Psoas muscle (tissue), 8 donors: ENCODE measurements around the gene SLC45A1. TPM values are rescaled to one million over a fixed set of nuclear protein-coding genes. Genes with fewer than 3 reads are reported as not detected.

Source experiments
- ATAC-seq, 4 donors: fragments of 200-7000 bp; cut with Tn5 transposase; one replicate each; pipeline ENCODE4 v1.9.1; 2020; ENCODE audit warnings: moderate library complexity in 3 of 4, mild to moderate bottlenecking in 2 of 4
- DNase-seq, 2 donors: peaks; one replicate each; pipeline ENCODE4 v3.0.0-alpha.2; 2020
- H3K27ac ChIP-seq: fragments of 200-600 bp; one replicate; pipeline ENCODE4 v1.8.0; 2022
- H3K27me3 ChIP-seq, 3 donors: fragments of 200-600 bp in 1 of 3; one replicate each; pipeline versions ENCODE4 v1.6.1 to v1.8.0; 2013 to 2022; ENCODE audit warnings: low read length in 2 of 3, mild to moderate bottlenecking in 2 of 3, moderate library complexity in 1 of 3; ENCODE audit not compliant: insufficient read depth in 3 of 3
- H3K36me3 ChIP-seq, 2 donors: fragments of 200-600 bp in 1 of 2; one replicate each; pipeline versions ENCODE4 v1.6.1 to v1.8.0; 2013 to 2022; ENCODE audit warnings: low read depth in 1 of 2, mild to moderate bottlenecking in 1 of 2, moderate library complexity in 1 of 2; ENCODE audit not compliant: insufficient read depth in 1 of 2
- H3K4me1 ChIP-seq: fragments of 200-600 bp; one replicate; pipeline ENCODE4 v1.8.0; 2022
- H3K4me3 ChIP-seq: fragments of 200-600 bp; one replicate; pipeline ENCODE4 v1.8.0; 2022; ENCODE audit warnings: mild to moderate bottlenecking
- H3K9me3 ChIP-seq: fragments of 200-600 bp; one replicate; pipeline ENCODE4 v1.8.0; 2022
- WGBS, 3 donors: extraction: QIAGEN DNeasy Blood & Tissue Kit; methylation state at CpG; one replicate each; pipeline versions ENCODE4 v1.1.6 to v1.1.7; 2013; 5-methylcytosine and 5-hydroxymethylcytosine counted together
- intact Hi-C, 2 donors: fragments of 100-400 bp; cut with DNase I; formaldehyde crosslinking; loops; one replicate each; pipeline versions ENCODE4 v1.11.0 to v1.14.2; 2022
- polyA plus RNA-seq, 3 donors: library from polyadenylated mRNA; stranded (reverse); fragments of 200-250 nt; gene quantifications; one replicate each; pipeline ENCODE4 v1.2.3, GENCODE V29; 2013
- total RNA-seq, 4 donors: library from RNA; stranded (reverse); fragmentation: NEBNext Ultra II Directional in 2 of 4; extraction: Animal tissue kit (Norgen Biotek cat#: 25700) in 2 of 4; gene quantifications; one replicate each; pipeline versions ENCODE4 v1.2.1 to v1.2.4, GENCODE V29; 2021 to 2023
- TF ChIP-seq, protein P1 (sequence below): fragments of 200-600 bp; IDR thresholded peaks from one replicate; pipeline ENCODE4 v1.8.0; 2022; ENCODE audit warnings: antibody characterized with exemption
- donor health status: healthy with polysubstance abuse.
- donor health status: DM: no; HTN: no; CAD: no; lungs with moderate emphysema.
- donor health status: Bipolar disorder and iron deficiency.
- donor health status: healthy.
- donor health status: DM: yes; HTN: yes; CAD: no.
- donor health status: DM: no; HTN: no; CAD: no.
- donor health status: DM: no; HTN: no; CAD: no.
- donor health status: DM: yes; HTN: yes; CAD: no.

SLC45A1 gene
- total and polyA plus RNA-seq, 7 donors = 0.44 to 1.4 (median 0.94) TPM

DNA sequence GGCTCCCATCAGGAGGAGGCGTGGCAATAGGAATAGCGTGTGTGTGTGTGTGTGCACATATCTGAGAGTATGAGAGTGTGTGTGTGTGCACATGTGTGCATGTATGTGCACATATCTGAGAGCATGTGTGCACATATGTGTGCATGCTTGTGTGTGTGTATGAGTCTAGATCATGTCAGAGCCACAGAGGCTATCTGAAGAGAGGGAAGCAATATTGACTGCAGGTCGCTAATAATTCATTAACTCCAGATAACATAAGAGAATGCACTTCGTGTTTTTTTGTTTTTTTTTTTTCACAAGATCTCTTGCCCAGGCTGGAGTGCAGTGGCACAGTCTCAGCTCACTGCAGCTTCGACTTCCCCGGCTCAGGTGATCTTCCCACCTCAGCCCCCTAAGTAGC is 4.7 kb upstream of the SLC45A1 start:
- TF ChIP-seq, protein P1, sequence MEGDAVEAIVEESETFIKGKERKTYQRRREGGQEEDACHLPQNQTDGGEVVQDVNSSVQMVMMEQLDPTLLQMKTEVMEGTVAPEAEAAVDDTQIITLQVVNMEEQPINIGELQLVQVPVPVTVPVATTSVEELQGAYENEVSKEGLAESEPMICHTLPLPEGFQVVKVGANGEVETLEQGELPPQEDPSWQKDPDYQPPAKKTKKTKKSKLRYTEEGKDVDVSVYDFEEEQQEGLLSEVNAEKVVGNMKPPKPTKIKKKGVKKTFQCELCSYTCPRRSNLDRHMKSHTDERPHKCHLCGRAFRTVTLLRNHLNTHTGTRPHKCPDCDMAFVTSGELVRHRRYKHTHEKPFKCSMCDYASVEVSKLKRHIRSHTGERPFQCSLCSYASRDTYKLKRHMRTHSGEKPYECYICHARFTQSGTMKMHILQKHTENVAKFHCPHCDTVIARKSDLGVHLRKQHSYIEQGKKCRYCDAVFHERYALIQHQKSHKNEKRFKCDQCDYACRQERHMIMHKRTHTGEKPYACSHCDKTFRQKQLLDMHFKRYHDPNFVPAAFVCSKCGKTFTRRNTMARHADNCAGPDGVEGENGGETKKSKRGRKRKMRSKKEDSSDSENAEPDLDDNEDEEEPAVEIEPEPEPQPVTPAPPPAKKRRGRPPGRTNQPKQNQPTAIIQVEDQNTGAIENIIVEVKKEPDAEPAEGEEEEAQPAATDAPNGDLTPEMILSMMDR = no peak
- ATAC-seq (no peak), DNase-seq (no peak)
- 77 to 85% (median 78%) methylated on average over 6 of the region's 6 CpGs for WGBS, 3 donors
- Histone ChIP-seq H3K27me3 (peaks cover 0 to 4% (median 0%) of the 10 kb centered on the region in 3 donors), H3K27ac (no peak overlapping the region), H3K36me3 (no peaks in the 10 kb centered on the region), H3K4me3 (no peak overlapping the region), H3K9me3 (peaks cover 3% of the 10 kb centered on the region), H3K4me1 (peaks cover 7% of the 10 kb centered on the region)
- intact Hi-C loops = loop anchor here in 1 of 2 donors (1.0 kb wide), 1 partner anchor 337 kb away; no protein-coding TSS in a partner anchor

DNA sequence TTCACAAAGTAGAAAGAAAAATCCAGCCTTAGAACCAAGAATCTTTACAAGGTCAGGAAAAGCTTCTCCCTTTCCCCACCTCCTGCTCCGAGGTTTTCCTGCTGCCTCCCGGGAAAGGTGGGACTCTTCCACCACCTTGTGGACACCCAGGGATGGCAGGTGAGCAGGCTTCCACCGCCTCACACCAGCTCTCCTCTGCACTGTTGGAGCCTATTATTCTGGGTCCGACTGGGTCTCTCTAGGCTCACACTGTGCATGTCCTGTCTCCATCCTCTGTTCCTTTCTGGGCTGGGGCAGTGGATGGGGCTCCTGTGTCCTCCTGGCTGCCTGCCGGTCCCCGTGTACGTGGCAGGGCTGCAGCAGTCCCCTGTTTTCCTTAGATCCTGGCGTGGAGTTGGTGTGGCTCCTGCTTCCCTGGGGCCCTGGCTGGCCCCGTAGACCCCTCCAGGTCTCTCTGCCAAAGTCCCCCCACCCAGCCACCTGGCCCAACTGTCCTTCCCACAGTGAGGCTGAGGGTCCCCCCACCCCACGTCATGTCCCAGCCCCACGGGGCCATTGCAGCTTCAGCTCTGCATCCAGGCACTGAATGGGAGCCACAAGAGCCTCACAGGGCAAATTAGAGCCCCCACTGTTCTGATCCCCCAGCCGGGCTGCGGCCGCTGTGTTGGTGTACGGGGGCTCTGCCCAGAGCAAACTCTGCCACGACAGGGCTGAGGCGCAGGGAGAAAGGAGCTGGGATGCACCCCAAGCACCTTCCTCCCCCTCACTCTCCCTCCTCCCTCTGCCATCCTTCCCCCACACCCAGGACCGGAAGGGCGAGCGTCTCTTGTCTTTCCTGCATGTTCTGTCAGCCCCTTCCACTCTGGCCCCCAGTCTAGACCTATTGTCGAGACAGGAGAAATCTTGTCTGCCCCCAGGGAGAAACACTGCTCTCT is 3.3 kb upstream of the SLC45A1 start:
- Histone ChIP-seq H3K27me3 (peaks cover 0 to 4% (median 0%) of the 10 kb centered on the region in 3 donors), H3K36me3 (no peaks in the 10 kb centered on the region), H3K9me3 (peaks cover 3% of the 10 kb centered on the region), H3K4me3 (no peak overlapping the region), H3K27ac (no peak overlapping the region), H3K4me1 (peaks cover 7% of the 10 kb centered on the region)
- WGBS, 3 donors = 39 to 44% (median 39%) methylated on average over 21 of the region's 21 CpGs
- TF ChIP-seq, protein P1 = peak; percentile 85
- DNase-seq = peak; percentile 73 to 83
- ATAC-seq = peak; percentile 88 to 90 (median 89)
- intact Hi-C loops = loop anchor here (2.0 kb wide), 2 partner anchors 284 to 340 kb away; no protein-coding TSS in a partner anchor

DNA sequence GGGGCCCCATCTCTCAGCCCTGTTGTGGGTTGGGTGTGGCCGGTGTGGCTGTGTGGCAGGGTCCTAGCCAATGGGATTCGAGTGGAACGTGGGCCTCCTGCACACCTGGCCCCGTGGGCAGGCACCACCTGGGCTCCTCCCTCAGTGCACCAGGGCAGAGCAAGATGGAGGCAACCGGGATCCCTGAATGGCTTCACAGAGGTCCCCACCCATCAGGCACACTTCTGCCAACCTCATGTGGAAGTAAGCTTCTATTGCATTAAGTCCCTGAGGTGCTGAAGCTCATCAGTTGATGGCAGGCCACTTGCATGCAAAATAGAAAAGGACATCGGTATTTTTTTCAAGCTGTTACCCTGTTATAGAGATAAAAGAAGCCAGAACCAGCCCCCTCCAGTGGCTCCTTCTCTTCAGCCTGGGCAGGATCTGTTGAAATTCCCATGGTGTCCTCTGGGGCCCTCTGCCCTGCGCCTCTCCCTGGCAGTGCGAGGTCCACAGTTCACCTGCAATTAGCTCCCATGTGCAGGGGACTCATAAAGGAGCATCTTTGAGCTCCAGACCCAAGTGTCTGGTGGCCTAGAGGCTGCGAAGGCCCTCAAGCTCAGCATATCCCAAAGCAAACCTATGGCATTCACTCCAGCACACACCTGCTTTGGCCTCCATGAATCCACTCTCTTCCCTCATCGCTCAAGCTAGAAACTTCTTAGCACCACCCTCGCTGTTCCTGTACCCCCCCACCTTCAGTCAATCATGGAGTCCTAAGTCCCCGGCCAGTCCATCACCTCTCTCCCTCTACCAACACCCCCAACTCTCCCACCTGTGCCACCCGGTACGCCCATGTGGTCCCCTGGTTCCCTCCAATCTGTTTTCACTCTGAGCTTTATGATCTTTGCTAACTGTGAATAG is 2.1 kb upstream of the SLC45A1 start:
- peaks cover 7% of the 10 kb centered on the region for H3K4me1 ChIP-seq
- peaks cover 0 to 4% (median 0%) of the 10 kb centered on the region in 3 donors for H3K27me3 ChIP-seq
- H3K27ac ChIP-seq = no peak overlapping the region
- no peak overlapping the region for H3K4me3 ChIP-seq
- H3K36me3 ChIP-seq = no peaks in the 10 kb centered on the region
- H3K9me3 ChIP-seq = peaks cover 3% of the 10 kb centered on the region
- ATAC-seq (no peak), DNase-seq (no peak)
- intact Hi-C loops = loop anchor here (2.0 kb wide), 2 partner anchors 285 to 341 kb away; no protein-coding TSS in a partner anchor
- TF ChIP-seq, protein P1 = no peak
- WGBS, 3 donors = 90 to 93% (median 91%) methylated on average over 14 of the region's 14 CpGs

DNA sequence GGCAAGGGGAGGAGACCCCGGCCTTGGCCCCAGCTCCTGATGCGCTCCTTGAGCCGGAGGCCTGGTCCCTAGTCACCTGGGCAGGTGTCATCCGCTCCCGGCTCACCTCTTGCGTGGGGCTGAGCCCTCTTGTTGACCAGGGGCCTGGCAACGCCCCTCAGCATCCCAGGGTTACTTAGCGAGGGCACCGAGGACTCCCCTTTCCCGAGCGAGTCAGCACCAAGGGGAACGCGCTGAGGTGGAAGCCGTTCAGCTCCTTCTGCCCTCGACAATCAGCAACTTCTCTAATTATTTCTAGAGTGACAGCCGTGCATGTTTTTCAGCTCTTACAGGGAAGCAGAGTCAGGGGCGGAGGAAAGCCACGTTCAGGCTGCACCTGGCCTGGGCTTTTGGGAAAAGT is 522 bp downstream of the SLC45A1 start:
- no peaks in the 10 kb centered on the region for H3K36me3 ChIP-seq
- H3K4me1 ChIP-seq = no peaks in the 10 kb centered on the region
- peak in 1 of 4 donors; percentile 3 for ATAC-seq
- peaks cover 0 to 4% (median 0%) of the 10 kb centered on the region in 3 donors for H3K27me3 ChIP-seq
- no peak for DNase-seq
- intact Hi-C loops = no loop called here
- WGBS, 3 donors = 14 to 16% (median 14%) methylated on average over 16 to 18 of the region's 18 CpGs
- TF ChIP-seq, protein P1 = no peak
- H3K9me3 ChIP-seq = no peaks in the 10 kb centered on the region
- no peak overlapping the region for H3K27ac ChIP-seq
- peak overlapping the region; percentile 59 for H3K4me3 ChIP-seq
